Measurements from ENCODE around the gene PODXL2.

Gene PODXL2

DNA sequence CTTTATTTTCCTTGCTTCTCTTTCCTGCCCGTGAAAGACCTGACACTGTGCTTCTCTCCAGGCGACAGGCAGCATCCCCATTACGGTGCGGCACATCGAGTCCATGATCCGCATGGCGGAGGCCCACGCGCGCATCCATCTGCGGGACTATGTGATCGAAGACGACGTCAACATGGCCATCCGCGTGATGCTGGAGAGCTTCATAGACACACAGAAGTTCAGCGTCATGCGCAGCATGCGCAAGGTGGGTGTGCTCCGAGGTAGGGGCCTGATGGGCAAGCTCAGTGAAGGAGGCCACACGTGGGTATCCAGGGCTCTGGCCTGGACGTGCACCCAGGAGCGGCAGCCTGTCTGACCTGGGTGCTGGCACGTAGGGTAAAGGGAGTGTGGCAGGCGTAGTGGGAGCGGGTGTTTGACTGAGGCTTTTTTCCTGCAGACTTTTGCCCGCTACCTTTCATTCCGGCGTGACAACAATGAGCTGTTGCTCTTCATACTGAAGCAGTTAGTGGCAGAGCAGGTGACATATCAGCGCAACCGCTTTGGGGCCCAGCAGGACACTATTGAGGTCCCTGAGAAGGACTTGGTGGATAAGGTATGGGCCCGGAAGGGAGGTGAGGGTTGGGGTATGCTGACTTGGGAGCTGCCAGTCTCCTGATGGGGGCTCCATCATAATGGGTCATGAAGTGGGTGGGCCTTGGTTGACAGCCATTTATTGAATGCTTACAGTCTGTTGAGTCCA is 8.2 kb upstream of the PODXL2 start:
- Histone ChIP-seq H3K4me3 (ENCODE audit: severe bottlenecking) (no peak overlapping the region), H3K4me1 (ENCODE audit: insufficient read depth, poor library complexity, severe bottlenecking) (no peaks in the 10 kb centered on the region), H3K27me3 (ENCODE audit: insufficient read depth, poor library complexity, severe bottlenecking) (no peaks in the 10 kb centered on the region), H3K36me3 (ENCODE audit: low read depth) (peaks cover 65% of the 10 kb centered on the region), H3K9me3 (ENCODE audit: severe bottlenecking) (no peaks in the 10 kb centered on the region), H3K27ac (ENCODE audit: poor library complexity, severe bottlenecking) (no peak overlapping the region)
- TF ChIP-seq, protein P1, sequence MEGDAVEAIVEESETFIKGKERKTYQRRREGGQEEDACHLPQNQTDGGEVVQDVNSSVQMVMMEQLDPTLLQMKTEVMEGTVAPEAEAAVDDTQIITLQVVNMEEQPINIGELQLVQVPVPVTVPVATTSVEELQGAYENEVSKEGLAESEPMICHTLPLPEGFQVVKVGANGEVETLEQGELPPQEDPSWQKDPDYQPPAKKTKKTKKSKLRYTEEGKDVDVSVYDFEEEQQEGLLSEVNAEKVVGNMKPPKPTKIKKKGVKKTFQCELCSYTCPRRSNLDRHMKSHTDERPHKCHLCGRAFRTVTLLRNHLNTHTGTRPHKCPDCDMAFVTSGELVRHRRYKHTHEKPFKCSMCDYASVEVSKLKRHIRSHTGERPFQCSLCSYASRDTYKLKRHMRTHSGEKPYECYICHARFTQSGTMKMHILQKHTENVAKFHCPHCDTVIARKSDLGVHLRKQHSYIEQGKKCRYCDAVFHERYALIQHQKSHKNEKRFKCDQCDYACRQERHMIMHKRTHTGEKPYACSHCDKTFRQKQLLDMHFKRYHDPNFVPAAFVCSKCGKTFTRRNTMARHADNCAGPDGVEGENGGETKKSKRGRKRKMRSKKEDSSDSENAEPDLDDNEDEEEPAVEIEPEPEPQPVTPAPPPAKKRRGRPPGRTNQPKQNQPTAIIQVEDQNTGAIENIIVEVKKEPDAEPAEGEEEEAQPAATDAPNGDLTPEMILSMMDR (IDR thresholded peaks at IDR 0.05; ENCODE audit: poor library complexity, severe bottlenecking) = no peak
- DNase-seq (ENCODE audit: low spot score) (no peak), ATAC-seq (ENCODE audit: low read depth) (no peak)

- Histone ChIP-seq H3K36me3 (ENCODE audit: low read depth) (peaks cover 53% of the 10 kb centered on the region), H3K4me3 (ENCODE audit: severe bottlenecking) (no peak overlapping the region), H3K27ac (ENCODE audit: poor library complexity, severe bottlenecking) (no peak overlapping the region), H3K9me3 (ENCODE audit: severe bottlenecking) (no peaks in the 10 kb centered on the region), H3K27me3 (ENCODE audit: insufficient read depth, poor library complexity, severe bottlenecking) (no peaks in the 10 kb centered on the region), H3K4me1 (ENCODE audit: insufficient read depth, poor library complexity, severe bottlenecking) (no peaks in the 10 kb centered on the region)
- ATAC-seq (ENCODE audit: low read depth) (no peak), DNase-seq (ENCODE audit: low spot score) (no peak)
- TF ChIP-seq, protein P1 (IDR thresholded peaks at IDR 0.05; ENCODE audit: poor library complexity, severe bottlenecking) = no peak
These were observed 7.0 kb upstream of the PODXL2 start for GRCh38 chr3:127622031-127622430.

DNA sequence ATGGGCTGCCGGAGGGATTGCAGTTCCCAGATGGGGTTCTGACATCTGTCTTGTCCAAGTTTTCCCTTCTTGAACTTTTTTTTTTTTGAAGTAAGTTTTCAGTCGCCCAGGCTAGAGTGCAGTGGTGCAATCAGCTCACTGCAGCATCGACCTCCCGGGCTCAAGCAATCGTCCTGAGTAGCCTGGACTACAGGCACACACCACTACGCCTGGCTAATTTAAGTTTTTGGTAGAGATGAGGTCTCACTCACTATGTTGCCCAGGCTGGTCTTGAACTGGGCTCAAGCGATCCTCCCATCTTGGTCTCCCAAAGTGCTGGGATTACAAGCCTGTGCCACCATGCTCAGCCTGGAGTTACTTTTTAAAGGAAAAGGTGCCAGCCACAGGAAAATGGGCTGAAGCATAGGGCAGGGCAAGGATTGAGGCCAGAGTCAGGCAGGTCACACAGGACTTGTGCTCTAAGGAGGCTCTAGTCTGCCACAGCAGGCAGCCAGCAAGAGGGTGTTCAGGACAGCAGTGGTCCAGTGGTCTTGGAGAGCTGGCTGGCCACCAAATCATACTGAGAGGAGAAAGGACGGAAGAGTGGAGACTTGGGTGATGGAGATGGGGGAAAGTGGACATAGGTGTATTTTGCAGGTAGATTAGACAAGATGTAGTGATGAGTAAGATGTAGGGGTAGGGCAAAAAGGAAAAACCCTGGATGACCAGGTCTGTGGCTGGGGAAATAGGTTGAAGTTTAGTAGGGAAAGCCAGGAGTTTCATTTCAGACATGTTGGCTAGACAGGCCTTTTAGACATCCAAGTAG is 6.0 kb upstream of the PODXL2 start:
- DNase-seq (ENCODE audit: low spot score) (no peak), ATAC-seq (ENCODE audit: low read depth) (no peak)
- no peak overlapping the region for H3K27ac ChIP-seq (ENCODE audit: poor library complexity, severe bottlenecking)
- no peaks in the 10 kb centered on the region for H3K4me1 ChIP-seq (ENCODE audit: insufficient read depth, poor library complexity, severe bottlenecking)
- no peak overlapping the region for H3K4me3 ChIP-seq (ENCODE audit: severe bottlenecking)
- TF ChIP-seq, protein P1 (IDR thresholded peaks at IDR 0.05; ENCODE audit: poor library complexity, severe bottlenecking) = no peak
- peaks cover 5% of the 10 kb centered on the region for H3K27me3 ChIP-seq (ENCODE audit: insufficient read depth, poor library complexity, severe bottlenecking)
- no peaks in the 10 kb centered on the region for H3K9me3 ChIP-seq (ENCODE audit: severe bottlenecking)
- peaks cover 43% of the 10 kb centered on the region for H3K36me3 ChIP-seq (ENCODE audit: low read depth)

- H3K36me3 ChIP-seq (ENCODE audit: low read depth) = peaks cover 32% of the 10 kb centered on the region
- peaks cover 12% of the 10 kb centered on the region for H3K27me3 ChIP-seq (ENCODE audit: insufficient read depth, poor library complexity, severe bottlenecking)
- TF ChIP-seq, protein P1 (IDR thresholded peaks at IDR 0.05; ENCODE audit: poor library complexity, severe bottlenecking) = no peak
- H3K27ac ChIP-seq (ENCODE audit: poor library complexity, severe bottlenecking) = no peak overlapping the region
- H3K9me3 ChIP-seq (ENCODE audit: severe bottlenecking) = no peaks in the 10 kb centered on the region
- no peaks in the 10 kb centered on the region for H3K4me1 ChIP-seq (ENCODE audit: insufficient read depth, poor library complexity, severe bottlenecking)
- no peak for ATAC-seq (ENCODE audit: low read depth)
- H3K4me3 ChIP-seq (ENCODE audit: severe bottlenecking) = no peak overlapping the region
- DNase-seq (ENCODE audit: low spot score) = no peak
These were observed 4.9 kb upstream of the PODXL2 start for GRCh38 chr3:127624063-127624462.

Data from RWPE2 (cell line).